Spinal cord (tissue), 10 donors: ENCODE data around the gene SRRM2. TPM values are rescaled to one million over a fixed set of nuclear protein-coding genes. Genes with fewer than 3 reads are reported as not detected.
A peak's percentile ranks its signal among the peaks of the same experiment; 100 is the strongest.

ENCODE experiments used
- DNase-seq, 6 donors: peaks; one replicate each; pipeline versions ENCODE4 v3.0.0 to v3.0.0-alpha.2; 2013 to 2015; ENCODE audit warnings: low spot score in 6 of 6, low read depth in 4 of 6
- H3K27ac ChIP-seq: one replicate; pipeline ENCODE4 v1.5.1; 2013; ENCODE audit warnings: low read depth, low read length, control low read depth
- H3K27me3 ChIP-seq: one replicate; pipeline ENCODE4 v1.6.1; 2013; ENCODE audit warnings: low read length; ENCODE audit not compliant: control insufficient read depth, insufficient read depth
- H3K36me3 ChIP-seq: one replicate; pipeline ENCODE4 v1.6.1; 2013; ENCODE audit warnings: low read length; ENCODE audit not compliant: control insufficient read depth, insufficient read depth
- H3K4me1 ChIP-seq: one replicate; pipeline ENCODE4 v1.6.1; 2013; ENCODE audit warnings: low read length; ENCODE audit not compliant: control insufficient read depth, insufficient read depth
- H3K4me3 ChIP-seq: one replicate; pipeline ENCODE4 v1.5.1; 2013; ENCODE audit warnings: low read depth, low read length, control low read depth
- H3K9me3 ChIP-seq: one replicate; pipeline ENCODE4 v1.6.1; 2013; ENCODE audit warnings: low read length; ENCODE audit not compliant: control insufficient read depth, insufficient read depth
- WGBS: methylation state at CpG from one replicate; pipeline ENCODE4 v1.1.5; 2013; ENCODE audit warnings: missing lambda C conversion rate; ENCODE audit not compliant: insufficient coverage; 5-methylcytosine and 5-hydroxymethylcytosine counted together
- polyA plus RNA-seq, 2 donors: library from polyadenylated mRNA; unstranded; fragments of 120-200 nt; gene quantifications; one replicate each; pipeline ENCODE4 v1.2.1, GENCODE V29; 2013; ENCODE audit not compliant: insufficient read length in 2 of 2
- total RNA-seq, 2 donors: library from RNA; depleted of rRNA in 1 of 2; stranded (reverse); fragments of 120-200 nt in 1 of 2; fragments of >200 nt in 1 of 2; gene quantifications; one replicate each; pipeline versions ENCODE4 v1.2.3 to v1.2.4, GENCODE V29; 2013 to 2014
- donor health status: healthy.

The SRRM2 gene
- total and polyA plus RNA-seq, 4 donors: 105 to 610 (median 326) TPM

DNA sequence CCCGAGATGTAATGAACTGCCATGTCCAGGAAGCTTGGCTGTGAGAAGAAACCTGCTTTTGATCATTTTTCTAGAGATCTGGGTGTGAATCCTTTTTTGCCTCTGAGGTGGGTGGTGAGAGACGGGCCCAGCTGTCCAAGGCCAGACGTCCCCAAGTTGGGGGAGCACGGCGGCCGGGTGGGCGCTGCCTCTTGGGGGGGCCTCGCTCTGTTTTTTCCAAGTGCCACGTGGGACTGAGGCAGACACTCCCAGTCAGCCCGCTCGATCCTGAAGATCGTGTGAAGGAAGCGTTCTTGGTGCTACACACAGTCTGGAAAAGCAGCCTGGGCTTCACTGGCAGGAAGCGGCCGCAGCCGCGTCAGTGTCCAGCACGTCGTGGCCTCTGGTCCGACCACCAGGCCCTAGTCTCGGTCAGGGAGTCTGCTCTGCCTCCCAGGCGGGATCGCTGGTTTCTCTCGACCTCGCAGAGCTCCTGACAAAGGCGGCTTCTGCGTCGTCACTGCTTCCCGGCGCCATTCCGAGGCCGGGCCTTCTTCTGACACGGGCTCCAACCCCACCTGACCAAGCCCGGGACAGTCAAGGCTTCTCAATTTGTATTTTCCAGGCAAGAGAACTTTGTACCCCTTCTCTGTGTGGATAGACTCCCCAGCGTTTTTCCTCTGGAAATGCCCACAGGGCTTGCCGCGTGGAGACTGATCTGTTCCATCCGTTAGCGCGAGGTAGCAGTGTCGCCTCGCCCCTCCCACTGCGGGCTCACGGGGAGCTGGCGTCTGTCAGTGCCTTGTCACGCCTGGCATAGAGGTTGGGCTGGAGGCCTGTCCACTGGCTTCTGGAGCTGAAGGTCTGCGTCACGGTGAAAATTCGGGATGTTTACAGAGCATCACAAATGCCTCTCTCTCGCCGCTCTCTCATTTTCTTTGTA is 44.8 kb upstream of the SRRM2 start:
- H3K9me3 ChIP-seq: no peaks in the 10 kb centered on the region
- H3K4me1 ChIP-seq: peaks cover 19% of the 10 kb centered on the region
- no peak overlapping the region for H3K27ac ChIP-seq
- peaks cover 97% of the 10 kb centered on the region for H3K36me3 ChIP-seq
- DNase-seq: no peak
- no peak overlapping the region for H3K4me3 ChIP-seq
- 92% methylated on average over 46 of the region's 51 CpGs for WGBS
- H3K27me3 ChIP-seq: no peaks in the 10 kb centered on the region

DNA sequence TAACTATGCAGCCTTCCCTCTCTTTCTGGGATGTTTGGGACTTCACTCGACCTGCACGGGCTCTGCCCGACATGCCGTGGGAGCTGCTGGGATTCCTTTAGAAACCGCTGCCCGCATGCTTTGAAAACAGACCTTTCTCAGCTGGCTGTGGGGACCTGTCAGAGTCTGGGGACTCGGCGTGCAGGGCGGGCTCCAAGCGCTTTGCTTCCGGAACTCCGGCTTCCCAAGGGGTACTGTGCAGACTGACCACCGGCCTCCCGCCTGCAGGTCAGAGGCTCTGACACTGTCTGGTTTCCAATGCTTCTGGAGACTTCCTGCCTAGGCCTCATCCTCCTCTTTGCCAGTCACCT is 44.2 kb upstream of the SRRM2 start:
- Histone ChIP-seq H3K36me3 (peaks cover 93% of the 10 kb centered on the region), H3K27me3 (no peaks in the 10 kb centered on the region), H3K4me3 (no peak overlapping the region), H3K9me3 (no peaks in the 10 kb centered on the region), H3K27ac (no peak overlapping the region), H3K4me1 (peaks cover 13% of the 10 kb centered on the region)
- DNase-seq: no peak
- 97% methylated on average over 14 of the region's 14 CpGs for WGBS

DNA sequence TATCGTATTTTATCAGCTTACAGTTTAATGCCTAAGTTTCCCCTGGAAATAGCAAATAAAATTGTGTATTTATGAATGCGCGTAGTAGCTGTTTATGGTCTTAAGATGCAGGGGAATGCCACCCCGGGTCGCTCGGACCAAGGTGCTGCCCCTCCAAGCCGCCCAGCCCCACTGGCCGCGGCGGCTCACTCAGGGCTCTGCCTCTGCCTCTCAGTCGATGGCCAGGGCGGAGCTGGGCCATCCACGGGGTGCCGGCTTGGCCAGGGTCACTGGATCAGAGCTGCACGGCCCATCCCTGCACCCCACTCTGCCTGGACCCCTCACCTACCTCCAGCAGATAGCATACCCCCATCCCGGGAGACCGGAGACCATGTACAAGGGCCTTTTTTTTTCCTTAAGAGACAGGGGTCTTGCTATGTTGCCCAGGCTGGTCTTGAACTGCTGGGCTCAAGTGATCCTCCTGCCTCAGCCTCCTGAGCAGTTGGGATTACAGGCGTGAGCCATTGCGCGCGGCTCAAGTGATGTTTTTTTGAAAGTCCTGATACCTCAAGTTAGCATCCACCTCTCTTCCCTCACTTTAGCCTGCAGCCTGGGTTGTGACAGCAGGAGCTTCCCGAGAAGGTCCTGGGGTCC is 43.4 kb upstream of the SRRM2 start:
- 95% methylated on average over 21 of the region's 22 CpGs for WGBS
- no peak overlapping the region for H3K4me3 ChIP-seq

DNA sequence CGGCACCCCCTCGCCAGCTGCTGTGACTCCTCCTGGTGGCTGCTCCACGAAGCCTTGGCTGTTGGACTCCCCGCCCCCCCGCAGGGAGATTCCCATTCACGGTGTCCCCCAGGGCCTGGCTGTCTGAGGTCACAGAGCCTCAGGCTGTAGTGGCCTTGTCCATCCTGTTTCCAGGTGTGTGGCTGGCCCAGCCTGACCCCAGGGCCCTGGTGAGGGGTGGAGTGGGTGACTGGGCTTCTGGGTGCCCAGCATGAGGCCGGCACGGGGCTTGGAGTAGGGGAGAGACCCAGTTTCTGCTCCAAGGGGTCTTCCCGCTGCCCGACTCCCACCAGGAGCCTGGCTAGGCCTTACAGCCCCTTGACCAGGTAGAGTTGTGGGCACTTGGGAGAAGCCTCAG is 42.9 kb upstream of the SRRM2 start:
- Histone ChIP-seq H3K36me3 (peaks cover 87% of the 10 kb centered on the region), H3K4me3 (no peak overlapping the region), H3K4me1 (no peaks in the 10 kb centered on the region), H3K9me3 (no peaks in the 10 kb centered on the region), H3K27ac (no peak overlapping the region), H3K27me3 (no peaks in the 10 kb centered on the region)
- WGBS: 93% methylated on average over 10 of the region's 10 CpGs
- DNase-seq: no peak

More for the DNA sequence above, 43.4 kb upstream of the SRRM2 start:
- Histone ChIP-seq H3K27ac (no peak overlapping the region), H3K27me3 (no peaks in the 10 kb centered on the region), H3K36me3 (peaks cover 87% of the 10 kb centered on the region), H3K9me3 (no peaks in the 10 kb centered on the region), H3K4me1 (peaks cover 5% of the 10 kb centered on the region)
- DNase-seq: no peak

DNA sequence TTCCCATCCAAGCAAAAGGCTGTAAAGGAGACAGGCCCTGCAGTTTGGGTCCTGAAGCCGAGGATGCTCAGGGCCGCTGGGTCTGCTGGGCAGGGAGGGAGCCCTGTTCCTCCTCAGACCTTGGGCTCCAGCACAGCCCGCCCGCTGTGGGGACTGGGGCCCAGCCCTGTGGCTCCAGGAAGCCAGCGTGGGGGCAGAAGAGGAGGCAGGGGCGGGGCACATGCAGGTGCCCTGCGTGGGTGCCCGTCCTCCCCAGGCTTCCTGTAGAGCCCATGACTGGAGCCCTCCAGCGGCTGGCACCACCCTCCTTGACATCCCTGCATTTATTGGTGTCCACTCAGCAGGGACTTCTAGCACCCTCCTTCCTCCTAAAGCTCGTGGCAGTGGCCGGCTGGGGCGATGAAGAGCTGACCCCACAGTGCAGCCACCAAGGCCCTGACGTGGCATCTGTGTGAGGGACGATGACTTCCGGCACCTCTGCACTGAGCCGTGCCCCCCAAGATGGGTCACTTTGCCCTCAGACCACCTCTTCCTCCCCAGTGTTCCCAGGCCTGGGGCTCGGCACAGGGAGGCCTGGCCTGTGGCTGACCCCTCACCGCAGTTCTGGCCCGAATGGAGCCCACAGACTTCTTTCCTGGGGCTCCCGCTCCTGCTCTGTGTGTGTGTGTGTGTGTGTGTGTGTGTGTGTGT is 42.3 kb upstream of the SRRM2 start:
- 93% methylated on average over 19 of the region's 20 CpGs for WGBS
- Histone ChIP-seq H3K4me3 (no peak overlapping the region), H3K4me1 (peaks cover 2% of the 10 kb centered on the region), H3K27me3 (no peaks in the 10 kb centered on the region), H3K36me3 (peaks cover 81% of the 10 kb centered on the region), H3K9me3 (no peaks in the 10 kb centered on the region), H3K27ac (no peak overlapping the region)
- no peak for DNase-seq

- 71% methylated on average over 8 of the region's 11 CpGs for WGBS
- no peak overlapping the region for H3K4me3 ChIP-seq
- no peaks in the 10 kb centered on the region for H3K9me3 ChIP-seq
- peak in 1 of 6 donors; percentile 75 for DNase-seq
- H3K27ac ChIP-seq: no peak overlapping the region
- peaks cover 75% of the 10 kb centered on the region for H3K36me3 ChIP-seq
- H3K27me3 ChIP-seq: no peaks in the 10 kb centered on the region
- H3K4me1 ChIP-seq: peaks cover 7% of the 10 kb centered on the region
These were observed 41.7 kb upstream of the SRRM2 start for GRCh38 chr16:2710711-2711231.

GRCh38 chr16:2711370-2712062 is 40.9 kb upstream of the SRRM2 start:
- Histone ChIP-seq H3K27ac (no peak overlapping the region), H3K4me3 (no peak overlapping the region), H3K9me3 (no peaks in the 10 kb centered on the region), H3K36me3 (peaks cover 73% of the 10 kb centered on the region), H3K27me3 (no peaks in the 10 kb centered on the region), H3K4me1 (peaks cover 10% of the 10 kb centered on the region)
- DNase-seq: no peak
- 80% methylated on average over 18 of the region's 22 CpGs for WGBS

DNA sequence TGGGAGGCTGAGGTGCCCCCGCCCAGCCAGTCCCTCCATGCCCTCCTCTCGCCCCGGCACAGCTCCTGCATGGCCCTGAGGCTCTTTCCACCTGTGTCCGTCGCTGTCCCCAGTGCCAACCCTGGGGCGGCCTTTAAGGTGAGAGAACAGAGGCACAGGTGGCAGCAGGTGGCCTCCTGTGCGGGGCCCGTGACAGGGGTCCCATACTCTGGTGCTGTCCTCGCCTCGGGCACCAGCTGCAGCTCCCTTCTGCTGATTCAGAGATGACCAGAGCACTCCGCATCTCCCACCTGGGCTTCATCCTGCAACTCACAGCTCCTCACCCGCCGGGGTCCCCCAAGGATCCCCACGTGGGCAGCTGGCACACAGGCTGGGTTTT is 40.4 kb upstream of the SRRM2 start:
- peaks cover 10% of the 10 kb centered on the region for H3K4me1 ChIP-seq
- H3K36me3 ChIP-seq: peaks cover 71% of the 10 kb centered on the region
- WGBS: 90% methylated on average over 9 of the region's 14 CpGs
- no peak for DNase-seq
- H3K4me3 ChIP-seq: no peak overlapping the region
- no peaks in the 10 kb centered on the region for H3K9me3 ChIP-seq
- H3K27me3 ChIP-seq: no peaks in the 10 kb centered on the region
- no peak overlapping the region for H3K27ac ChIP-seq

DNA sequence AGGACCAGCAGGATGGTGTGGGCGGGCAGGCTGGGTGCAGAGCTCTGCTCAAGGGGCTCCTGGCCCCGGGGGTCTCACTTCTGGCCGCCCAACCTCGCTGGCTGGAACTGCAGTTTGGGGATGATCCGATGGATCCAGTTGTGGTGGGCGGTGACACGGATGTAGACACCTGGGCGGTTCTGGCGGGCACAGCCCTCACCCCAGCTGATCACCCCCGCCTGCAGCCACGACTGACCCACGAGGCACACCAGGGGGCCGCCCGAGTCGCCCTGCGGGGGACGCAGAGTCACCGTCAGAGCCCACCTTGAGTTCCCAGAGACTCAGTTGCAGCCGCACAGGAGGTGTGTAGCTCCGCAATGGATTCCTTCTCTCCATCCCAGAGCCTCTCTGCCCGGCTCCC is 39.9 kb upstream of the SRRM2 start:
- Histone ChIP-seq H3K27ac (no peak overlapping the region), H3K9me3 (no peaks in the 10 kb centered on the region), H3K36me3 (peaks cover 69% of the 10 kb centered on the region), H3K27me3 (no peaks in the 10 kb centered on the region), H3K4me3 (no peak overlapping the region), H3K4me1 (peaks cover 10% of the 10 kb centered on the region)
- WGBS: 87% methylated on average over 20 of the region's 21 CpGs
- no peak for DNase-seq
